GM12878 (cell line): ENCODE results near the gene GCNT1.

Experiments used
- BCL11A ChIP-seq: IDR thresholded peaks from 2 replicates; pipeline ENCODE4 v1.6.1; 2011; ENCODE audit warnings: low read depth, low read length
- CHD1 ChIP-seq: IDR thresholded peaks from 2 replicates; pipeline ENCODE4 v1.6.1; 2012; ENCODE audit warnings: low read depth, low read length, improper control_type of control experiment
- CTCF ChIP-seq, 3 experiments: IDR thresholded peaks in 2 of 3; conservative IDR thresholded peaks in 1 of 3; 2 replicates each; pipeline ENCODE4 v1.5.1; 2011; ENCODE audit warnings: low read depth in 3 of 3, low read length in 3 of 3, mild to moderate bottlenecking in 3 of 3, control low read depth in 2 of 3, moderate library complexity in 2 of 3, inconsistent platforms in 1 of 3, mixed read lengths in 1 of 3; ENCODE audit not compliant: control insufficient read depth in 2 of 3, insufficient read depth in 1 of 3; ENCODE audit errors: extremely low read depth in 1 of 3
- ELK1 ChIP-seq: IDR thresholded peaks from 2 replicates; pipeline ENCODE4 v1.6.1; 2012; ENCODE audit warnings: low read depth, low read length, improper control_type of control experiment
- EP300 ChIP-seq, 2 experiments: fragments of 150-350 bp in 1 of 2; IDR thresholded peaks; 2 replicates each; pipeline ENCODE4 v1.6.1; 2011 to 2012; ENCODE audit warnings: low read depth in 2 of 2, low read length in 2 of 2, borderline replicate concordance in 1 of 2, improper control_type of control experiment in 1 of 2, inconsistent platforms in 1 of 2; ENCODE audit not compliant: control insufficient read depth in 1 of 2
- PBX3 ChIP-seq: IDR thresholded peaks from 2 replicates; pipeline ENCODE4 v1.6.1; 2011; ENCODE audit warnings: mild to moderate bottlenecking, low read depth, low read length, moderate library complexity; ENCODE audit not compliant: insufficient replicate concordance
- RFX5 ChIP-seq: IDR thresholded peaks from 2 replicates; pipeline ENCODE4 v1.6.1; 2011; ENCODE audit warnings: low read depth, low read length, improper control_type of control experiment
- SIN3A ChIP-seq: IDR thresholded peaks from 2 replicates; pipeline ENCODE4 v1.6.1; 2012; ENCODE audit warnings: low read depth, low read length, improper control_type of control experiment
- SIX5 ChIP-seq: IDR thresholded peaks from 2 replicates; pipeline ENCODE4 v1.6.1; 2011; ENCODE audit warnings: mild to moderate bottlenecking, low read depth, low read length, moderate library complexity; ENCODE audit not compliant: severe bottlenecking
- SMC3 ChIP-seq: IDR thresholded peaks from 2 replicates; pipeline ENCODE4 v1.6.1; 2011; ENCODE audit warnings: low read length, improper control_type of control experiment, borderline replicate concordance
- TF ChIP-seq, protein P1 (sequence below): fragments of 450-650 bp; IDR thresholded peaks from 2 replicates; pipeline ENCODE4 v1.6.1; 2018; ENCODE audit warnings: mild to moderate bottlenecking, low read depth, moderate library complexity; ENCODE audit not compliant: partially characterized antibody
- TF ChIP-seq, protein P2 (sequence below): fragments of 450-650 bp; IDR thresholded peaks from 2 replicates; pipeline ENCODE4 v1.6.1; 2016; ENCODE audit warnings: mild to moderate bottlenecking
- TF ChIP-seq, protein P3 (sequence below): fragments of 450-650 bp; IDR thresholded peaks from 2 replicates; pipeline ENCODE4 v1.6.1; 2016; ENCODE audit warnings: mild to moderate bottlenecking

DNA sequence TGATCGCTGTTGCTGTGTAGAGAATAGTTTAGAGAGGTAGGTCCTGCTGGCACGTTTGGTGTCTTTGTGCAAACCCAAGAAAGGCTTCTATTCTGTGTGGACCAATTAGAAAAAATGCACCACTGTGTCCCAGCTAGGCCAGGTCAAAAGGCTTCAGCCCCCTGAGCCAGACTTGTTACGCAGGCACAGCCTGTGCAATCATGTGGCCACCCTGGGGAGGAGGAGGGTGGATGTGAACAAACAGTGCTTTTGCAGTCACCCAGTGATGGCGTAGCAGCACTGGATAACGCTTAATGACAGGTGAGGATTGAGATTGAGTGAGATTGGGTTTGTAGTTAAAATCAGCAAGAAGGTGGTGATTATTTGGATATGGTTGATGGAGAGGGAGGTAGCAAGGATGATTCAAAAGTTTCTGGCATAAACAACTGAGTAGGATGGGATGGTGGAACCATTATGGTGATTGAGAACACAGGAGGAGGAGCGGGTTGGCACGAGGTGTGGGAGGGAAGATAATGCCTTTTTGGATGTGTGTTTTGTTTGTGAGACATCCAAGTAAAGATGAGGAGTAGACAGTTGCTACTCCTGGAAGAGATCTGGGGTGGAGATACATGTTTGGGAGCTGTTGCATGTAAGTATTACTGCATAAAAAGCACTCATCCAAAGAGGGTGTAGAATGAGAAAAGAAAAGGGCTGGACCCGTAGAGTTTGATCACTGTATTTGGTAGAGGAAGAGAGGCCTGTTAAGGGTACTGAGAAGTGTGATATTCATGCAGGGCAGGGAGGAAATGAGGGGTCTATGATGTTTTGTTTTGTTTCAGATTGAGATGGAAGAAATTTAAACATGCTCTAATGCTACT is 6.7 kb downstream of the GCNT1 start:
- TF ChIP-seq, protein P1, sequence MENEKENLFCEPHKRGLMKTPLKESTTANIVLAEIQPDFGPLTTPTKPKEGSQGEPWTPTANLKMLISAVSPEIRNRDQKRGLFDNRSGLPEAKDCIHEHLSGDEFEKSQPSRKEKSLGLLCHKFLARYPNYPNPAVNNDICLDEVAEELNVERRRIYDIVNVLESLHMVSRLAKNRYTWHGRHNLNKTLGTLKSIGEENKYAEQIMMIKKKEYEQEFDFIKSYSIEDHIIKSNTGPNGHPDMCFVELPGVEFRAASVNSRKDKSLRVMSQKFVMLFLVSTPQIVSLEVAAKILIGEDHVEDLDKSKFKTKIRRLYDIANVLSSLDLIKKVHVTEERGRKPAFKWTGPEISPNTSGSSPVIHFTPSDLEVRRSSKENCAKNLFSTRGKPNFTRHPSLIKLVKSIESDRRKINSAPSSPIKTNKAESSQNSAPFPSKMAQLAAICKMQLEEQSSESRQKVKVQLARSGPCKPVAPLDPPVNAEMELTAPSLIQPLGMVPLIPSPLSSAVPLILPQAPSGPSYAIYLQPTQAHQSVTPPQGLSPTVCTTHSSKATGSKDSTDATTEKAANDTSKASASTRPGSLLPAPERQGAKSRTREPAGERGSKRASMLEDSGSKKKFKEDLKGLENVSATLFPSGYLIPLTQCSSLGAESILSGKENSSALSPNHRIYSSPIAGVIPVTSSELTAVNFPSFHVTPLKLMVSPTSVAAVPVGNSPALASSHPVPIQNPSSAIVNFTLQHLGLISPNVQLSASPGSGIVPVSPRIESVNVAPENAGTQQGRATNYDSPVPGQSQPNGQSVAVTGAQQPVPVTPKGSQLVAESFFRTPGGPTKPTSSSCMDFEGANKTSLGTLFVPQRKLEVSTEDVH: no peak
- TF ChIP-seq ELK1: no peak
- no peak for TF ChIP-seq CTCF (IDR thresholded peaks at IDR 0.05 in 2 of 3, conservative IDR thresholded peaks at IDR 0.05 in 1 of 3; ENCODE audit: control insufficient read depth in 2 of 3, extremely low read depth in 1 of 3, insufficient read depth in 1 of 3, low read depth in 3 of 3, low read length in 3 of 3)
- TF ChIP-seq, protein P2, sequence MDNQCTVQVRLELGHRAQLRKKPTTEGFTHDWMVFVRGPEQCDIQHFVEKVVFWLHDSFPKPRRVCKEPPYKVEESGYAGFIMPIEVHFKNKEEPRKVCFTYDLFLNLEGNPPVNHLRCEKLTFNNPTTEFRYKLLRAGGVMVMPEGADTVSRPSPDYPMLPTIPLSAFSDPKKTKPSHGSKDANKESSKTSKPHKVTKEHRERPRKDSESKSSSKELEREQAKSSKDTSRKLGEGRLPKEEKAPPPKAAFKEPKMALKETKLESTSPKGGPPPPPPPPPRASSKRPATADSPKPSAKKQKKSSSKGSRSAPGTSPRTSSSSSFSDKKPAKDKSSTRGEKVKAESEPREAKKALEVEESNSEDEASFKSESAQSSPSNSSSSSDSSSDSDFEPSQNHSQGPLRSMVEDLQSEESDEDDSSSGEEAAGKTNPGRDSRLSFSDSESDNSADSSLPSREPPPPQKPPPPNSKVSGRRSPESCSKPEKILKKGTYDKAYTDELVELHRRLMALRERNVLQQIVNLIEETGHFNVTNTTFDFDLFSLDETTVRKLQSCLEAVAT: no peak
- no peak for TF ChIP-seq SIN3A
- no peak for TF ChIP-seq RFX5
- TF ChIP-seq BCL11A: no peak
- TF ChIP-seq PBX3: no peak
- TF ChIP-seq, protein P3, sequence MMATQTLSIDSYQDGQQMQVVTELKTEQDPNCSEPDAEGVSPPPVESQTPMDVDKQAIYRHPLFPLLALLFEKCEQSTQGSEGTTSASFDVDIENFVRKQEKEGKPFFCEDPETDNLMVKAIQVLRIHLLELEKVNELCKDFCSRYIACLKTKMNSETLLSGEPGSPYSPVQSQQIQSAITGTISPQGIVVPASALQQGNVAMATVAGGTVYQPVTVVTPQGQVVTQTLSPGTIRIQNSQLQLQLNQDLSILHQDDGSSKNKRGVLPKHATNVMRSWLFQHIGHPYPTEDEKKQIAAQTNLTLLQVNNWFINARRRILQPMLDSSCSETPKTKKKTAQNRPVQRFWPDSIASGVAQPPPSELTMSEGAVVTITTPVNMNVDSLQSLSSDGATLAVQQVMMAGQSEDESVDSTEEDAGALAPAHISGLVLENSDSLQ: no peak
- no peak for TF ChIP-seq SIX5
- TF ChIP-seq CHD1: no peak
- no peak for TF ChIP-seq SMC3
- TF ChIP-seq EP300 (IDR thresholded peaks at IDR 0.05; ENCODE audit: borderline replicate concordance in 1 of 2, control insufficient read depth in 1 of 2, low read depth in 2 of 2, low read length in 2 of 2): no peak
